ENCODE results near the gene LTK.
A peak's percentile ranks its signal among the peaks of the same experiment; 100 is the strongest.

Gene LTK

DNA sequence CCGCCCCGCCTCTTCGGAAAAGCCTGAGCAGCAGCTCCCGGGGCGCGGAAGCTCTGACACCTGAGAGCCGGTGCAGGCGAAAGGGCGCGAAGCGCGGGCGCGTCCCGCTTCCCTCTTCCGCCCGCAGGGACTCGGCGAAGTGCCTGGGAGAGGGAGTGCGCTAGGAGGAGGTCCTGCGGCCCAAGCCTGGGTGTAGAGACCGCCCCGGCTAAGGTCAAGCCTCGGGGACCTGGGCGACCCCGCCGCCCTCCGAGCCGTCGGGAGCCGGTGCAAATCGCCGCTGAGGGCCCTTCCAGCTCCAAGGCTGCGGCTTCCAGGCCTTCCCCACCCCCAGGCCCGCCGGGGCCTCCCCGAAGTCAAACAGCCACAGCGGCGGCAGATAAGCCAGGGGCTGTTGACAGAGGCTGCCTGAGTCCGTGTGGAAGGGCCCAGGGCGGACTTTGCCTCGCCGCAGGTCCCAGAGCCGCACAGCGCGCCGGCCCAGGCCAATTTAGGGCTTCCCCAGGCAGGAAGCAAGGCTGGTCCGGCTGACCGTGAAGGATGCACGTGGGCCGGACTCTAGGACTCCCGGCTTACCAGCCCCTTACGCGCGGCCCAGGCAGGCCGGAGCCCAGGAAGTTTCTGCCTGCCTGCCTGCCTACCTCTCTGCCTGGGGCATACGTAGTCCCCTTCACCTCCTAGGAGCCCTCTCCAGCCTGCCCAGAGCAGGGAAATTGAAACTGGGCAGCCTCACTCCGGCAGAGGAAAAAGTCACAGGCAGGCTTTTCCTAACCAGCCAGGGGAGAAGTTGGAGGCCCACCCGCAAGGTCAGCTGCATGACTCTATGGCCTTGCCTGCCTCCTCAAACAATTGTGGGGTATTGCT, 17.7 kb downstream of the LTK start:
- no peak for DNase-seq

DNA sequence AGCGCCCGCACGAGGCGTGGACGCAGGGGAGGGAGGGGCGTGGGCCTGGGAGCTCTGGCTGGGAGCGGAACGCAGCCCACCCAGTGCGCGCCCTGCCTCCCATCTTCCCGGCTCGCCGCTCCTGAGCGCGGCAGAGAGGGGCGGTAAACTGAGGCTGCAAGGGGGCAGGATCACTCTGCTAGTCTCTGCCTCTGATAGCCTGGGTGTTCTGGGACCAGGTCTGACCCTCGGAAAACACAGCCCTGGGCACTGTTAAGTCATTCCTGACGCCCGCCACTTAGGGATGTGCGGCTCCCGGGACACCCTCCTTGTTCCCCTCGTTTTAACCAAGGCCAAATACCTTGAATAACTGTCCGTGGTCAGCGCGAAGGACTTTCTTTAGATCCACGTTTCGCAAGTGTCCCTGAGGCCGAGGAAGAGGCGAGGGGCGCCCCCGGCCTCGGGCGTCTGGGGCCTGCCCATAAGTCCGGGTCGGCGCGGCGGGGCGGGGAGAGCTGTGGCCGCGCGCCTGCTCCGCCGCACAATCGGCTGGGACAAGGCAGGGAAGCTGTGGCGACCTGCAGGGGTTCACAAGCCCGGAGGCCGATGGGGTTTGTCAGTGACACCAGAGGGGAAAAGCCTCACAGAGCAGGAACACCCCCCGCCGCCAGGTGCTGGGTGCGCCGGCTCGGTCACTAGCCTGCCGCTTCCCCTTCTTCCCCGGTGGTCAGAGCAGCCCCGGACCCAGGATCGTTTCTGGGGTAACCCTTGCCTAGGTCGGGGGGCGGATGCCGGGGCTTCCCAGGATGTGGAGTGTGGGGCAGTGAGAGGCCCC, 18.5 kb downstream of the LTK start:
- no peak for DNase-seq

DNA sequence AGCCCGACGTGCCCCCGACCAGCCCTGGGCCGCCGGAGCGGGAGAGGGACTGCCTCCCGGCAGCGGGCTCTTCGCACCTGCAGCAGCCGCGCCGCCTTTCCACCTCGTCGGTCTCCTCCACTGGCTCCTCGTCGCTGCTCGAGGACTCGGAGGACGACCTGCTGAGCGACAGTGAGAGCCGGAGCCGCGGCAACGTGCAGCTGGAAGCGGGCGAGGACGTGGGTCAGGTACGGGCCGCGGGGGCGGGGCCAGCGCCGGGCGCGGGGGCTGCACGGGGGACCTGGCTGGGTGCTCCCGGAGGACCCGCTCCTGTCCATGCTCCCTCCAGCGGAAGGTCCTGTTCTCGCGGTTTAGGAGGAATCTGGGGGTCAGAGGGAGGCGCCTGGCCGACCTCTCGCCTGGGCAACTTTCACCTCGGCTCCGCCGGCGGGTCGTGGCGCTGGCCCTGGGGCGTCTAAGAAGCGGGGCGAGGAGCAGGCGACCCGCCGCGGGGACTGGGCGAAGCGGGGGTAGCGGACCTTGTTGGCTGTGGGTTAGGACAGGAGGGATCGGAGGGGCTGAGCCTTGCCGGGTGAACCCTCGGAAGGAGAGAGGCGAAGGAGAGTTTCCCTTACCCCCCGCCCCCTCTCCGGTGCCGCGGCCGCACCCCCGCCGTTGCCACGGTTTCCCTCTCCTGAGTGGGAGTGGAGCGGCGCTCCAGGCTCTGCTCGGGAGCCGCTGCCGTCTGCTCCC, 19.3 kb downstream of the LTK start:
- DNase-seq, result no peak

DNA sequence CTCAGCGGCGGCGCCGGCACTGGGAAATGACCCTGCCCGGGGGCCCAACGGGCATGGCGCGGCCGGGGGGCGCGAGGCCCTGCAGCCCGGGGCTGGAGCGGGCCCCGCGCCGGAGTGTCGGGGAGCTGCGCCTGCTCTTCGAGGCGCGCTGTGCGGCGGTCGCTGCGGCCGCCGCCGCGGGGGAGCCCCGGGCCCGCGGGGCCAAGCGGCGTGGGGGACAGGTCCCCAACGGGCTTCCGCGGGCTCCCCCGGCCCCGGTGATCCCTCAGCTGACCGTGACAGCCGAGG, 19.8 kb downstream of the LTK start:
- DNase-seq, result no peak

DNA sequence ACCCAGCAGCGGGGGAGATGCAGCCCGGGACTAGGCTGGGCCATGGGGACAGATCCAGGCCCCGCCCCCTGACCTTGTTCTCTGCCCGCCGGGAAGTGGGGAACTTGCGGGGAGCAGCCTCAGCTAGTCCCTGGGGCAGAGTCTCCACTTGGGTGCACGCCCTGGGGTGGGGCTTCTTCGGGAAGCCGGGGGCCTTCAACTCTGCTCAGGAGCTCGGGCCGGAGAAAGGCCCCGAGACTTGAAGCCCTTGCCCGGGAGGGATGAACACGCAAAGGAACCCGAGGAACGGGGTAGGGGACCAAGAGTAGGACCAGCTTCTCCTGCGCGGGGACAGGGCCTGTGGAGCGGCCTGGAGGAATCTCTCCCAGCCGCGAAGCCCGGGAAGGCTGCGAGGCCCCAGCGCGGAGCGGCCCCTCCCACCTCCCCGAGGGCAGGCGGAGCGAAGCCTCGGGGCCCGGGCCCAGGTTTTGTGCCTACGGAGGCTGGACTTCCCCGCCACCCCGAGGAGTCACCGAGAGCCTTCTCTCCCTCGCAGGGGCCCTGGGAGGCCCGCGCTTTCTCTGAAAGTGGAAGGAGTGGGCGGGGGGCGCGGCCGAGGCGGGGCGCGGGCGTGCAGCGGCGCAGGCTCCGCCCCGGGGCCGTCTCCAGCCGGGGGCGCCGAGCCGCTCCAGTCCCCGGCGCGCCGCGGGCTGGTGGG, 20.3 kb downstream of the LTK start, which contains the start of gene ITPKA:
ITPKA (plus strand) TSS at position 670 of the 697 bp plus-strand sequence. CDS start 54 bp downstream, outside the sequence.
- DNase-seq, result peak; percentile 47

DNA sequence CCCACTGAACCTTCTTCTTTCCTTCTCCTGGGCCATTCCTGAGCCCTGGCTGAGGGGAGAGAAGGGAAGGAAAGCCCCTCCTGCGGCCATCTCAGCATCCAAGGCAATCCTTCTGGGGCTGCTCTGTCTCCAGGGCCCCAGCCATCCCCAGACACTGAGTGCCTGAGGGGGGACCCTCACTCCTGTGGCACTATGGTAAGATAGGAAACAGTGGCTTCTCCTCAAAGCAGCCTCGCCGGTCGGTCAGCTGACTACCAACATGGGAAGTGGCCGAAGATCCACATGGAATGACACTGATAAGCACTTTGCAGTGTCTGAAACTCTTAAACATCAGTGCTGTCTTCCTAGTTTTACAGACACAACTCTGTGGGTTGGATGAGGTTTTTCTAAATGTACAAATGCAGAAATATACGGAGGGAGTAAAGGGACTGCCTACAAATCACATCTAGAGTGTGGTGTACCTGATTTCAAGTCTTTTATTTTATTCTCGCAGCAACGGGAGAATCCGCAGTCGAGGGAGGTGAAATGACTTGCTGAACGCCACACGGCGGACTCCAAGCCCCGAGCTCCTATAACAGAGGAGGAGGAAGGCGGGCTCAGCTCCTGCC, 20.9 kb downstream of the LTK start:
- no peak for DNase-seq

DNA sequence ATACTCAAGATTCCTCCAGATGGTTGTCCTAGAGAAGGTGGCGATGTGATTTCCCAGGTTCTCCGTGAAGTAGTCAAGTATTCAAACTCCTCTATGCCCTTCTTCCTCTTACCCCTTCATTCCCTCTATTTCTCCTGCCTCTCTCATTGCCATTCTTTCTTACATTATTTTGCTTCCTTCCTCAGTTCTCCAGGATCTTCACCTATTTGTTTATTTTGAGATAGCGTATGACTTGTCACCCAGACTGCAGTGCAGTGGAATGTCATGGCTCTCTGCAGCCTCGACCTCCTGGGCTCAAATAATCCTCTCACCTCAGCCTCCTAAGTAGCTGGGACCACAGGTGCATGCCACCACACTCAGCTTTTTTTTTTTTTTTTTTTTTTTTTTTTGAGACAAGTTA, 21.7 kb downstream of the LTK start:
- DNase-seq, result no peak

DNA sequence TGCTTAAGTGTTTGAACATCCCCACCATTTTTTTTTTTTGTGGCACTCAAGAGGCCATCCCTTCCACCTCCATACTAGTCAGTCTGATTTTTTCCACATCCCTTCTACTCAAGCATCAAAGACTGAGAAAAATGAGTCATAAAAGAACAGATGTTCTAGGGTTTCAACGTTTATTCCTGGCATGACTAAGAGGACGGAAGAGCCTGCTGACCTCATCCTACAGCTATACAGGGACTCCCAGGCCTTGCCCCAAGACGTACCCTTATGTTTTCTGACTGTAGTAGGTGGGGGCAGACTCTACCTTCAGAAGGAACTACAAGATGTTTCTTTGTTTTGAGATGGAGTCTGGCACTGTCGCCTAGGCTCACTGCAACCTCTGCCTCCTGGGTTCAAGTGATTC, 23.3 kb downstream of the LTK start:
- DNase-seq, result no peak

DNA sequence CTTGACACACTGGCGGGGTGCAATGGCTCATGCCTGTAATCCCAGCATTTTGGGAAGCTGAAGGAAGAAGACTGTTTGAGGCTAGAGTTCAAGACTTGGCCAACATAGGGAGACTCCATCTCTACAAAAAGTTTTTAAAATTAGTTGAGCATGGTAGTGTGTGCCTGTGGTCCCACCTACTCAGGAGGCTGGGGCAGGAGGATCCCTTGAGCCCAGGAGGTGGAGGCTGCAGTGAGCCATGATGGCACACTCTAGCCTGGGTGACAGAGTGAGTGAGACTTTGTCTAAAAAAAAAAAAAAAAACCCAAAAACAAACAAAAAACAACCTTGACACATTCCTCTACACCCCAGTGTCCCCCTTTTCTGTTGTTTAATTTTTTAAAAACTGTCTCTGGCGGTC, 24.0 kb downstream of the LTK start:
- no peak for DNase-seq

DNA sequence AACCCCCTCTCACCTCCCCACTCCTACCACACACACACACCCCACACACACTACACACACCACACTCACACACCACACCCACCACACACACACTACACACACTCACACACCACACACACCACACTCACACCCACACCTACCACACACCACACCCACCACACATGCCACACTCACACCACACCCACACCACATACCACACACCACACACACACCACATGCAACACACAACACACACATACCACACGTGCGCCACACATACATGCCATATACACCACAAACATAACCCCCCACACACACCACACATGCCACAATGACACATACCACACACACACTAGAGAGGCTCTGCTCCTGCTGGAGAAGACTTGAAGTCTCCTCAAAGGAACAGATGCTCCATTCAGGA, 25.8 kb downstream of the LTK start:
- DNase-seq, result no peak

DNA sequence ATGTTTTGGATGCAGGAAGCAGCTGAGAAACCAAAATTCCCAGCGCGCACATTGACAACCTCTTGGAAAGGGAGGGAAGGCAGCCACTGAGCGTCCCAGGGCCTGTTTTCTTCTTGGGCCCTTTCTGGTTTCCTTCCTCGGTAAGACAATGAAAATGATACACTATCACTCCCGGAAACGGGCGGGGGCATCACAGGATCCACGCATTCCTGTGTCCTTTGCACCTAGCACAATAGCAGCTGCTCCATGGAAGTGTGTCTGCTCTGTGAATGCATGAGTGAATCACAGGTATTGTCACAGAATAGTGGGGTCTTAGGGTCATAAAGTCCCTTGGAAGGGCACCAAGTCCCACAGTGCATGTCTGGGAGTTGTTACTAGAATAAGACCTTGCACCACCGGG, 26.2 kb downstream of the LTK start:
- DNase-seq, result no peak

DNA sequence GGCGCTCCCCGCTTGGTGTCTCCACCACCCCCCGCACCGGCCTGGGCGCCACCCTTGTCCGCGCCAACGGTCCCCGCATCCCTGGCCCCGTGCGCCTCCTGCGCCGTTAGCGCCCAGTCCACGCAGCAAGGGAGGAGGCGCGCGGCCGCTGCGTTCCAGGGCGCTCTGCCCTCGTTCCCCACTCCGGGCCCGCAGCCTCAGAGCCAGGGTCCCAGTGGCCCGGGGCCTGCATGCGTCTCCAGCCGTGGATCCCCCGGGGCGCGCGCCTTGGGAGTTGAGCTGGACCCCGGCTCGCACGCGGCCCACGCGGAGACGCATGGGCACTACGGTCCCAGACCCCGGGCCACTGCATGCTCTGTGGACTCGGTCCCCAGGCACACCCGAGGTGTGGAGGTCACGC, 27.3 kb downstream of the LTK start:
- DNase-seq, result no peak

DNA sequence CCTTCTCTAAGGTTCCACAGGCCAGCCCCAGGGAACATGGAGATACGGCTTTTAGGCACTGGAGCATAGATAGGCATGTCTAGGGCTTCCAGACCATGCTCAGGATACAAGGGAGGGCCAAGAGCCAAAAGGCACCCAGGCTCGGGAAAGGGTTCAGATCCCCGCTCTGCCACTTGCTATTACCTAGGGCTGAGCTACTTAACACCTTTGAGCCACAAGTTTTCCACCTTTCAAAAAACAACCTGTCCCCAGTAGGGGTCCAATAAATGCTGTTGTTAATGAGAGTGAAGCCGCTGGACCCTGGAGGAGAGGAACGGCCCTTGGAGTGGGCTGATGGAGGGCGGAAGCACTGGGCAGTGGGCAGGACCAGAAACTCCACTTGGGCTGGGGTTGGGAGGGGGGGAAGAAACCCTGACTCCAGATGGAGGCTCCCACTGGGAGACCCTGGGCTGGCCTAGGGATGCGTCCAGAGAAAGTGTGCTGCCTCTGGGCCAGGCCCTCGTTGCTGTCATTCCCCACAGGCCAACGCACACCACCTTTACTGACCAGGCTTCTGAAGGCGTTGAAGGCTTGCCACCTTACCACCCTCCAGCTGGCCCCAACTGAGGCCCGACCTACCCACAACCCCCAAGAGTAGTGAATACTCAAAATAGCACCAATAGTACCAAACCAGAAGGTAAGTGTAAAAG, 28.5 kb downstream of the LTK start:
- DNase-seq, result no peak

DNA sequence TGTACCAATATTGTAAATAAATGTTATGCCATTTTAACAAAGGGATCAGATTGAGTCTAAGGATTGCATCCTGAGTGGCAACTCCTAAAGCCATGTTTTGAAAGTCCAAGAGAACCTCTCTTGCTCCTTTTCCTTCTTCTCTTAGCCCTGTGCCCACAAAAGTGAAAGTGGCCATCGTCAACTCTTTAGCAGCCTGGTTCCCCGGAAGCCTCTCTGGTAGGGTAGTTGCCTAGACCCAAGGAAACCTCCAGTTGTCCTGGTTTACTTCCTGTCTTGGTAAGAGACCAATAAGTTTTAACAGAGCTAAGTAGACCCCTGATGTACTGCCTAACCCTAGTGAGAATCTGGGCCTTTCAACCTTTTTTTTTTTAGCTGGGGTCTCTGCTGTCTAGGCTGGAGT, 30.1 kb downstream of the LTK start:
- no peak for DNase-seq

DNA sequence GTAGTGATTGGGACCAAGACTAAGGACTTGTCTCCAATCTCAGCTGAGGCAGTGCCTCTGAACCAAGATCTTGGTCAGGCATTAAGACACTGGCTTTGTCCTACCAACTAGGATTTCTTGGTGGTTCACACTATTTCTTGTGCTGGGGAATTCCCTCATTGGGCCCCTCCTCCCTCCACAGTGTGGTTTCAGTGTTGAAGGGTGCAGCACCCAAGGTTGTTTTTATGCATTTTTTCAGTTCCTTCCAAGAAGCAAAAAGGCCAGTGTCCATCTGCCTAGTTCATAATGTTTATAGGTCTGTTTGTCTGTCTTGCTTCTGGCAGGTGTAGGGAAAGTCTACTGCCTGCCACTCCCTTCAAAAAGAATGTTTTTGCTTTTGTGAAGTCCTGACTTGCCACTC, 30.5 kb downstream of the LTK start:
- DNase-seq, result no peak

DNA sequence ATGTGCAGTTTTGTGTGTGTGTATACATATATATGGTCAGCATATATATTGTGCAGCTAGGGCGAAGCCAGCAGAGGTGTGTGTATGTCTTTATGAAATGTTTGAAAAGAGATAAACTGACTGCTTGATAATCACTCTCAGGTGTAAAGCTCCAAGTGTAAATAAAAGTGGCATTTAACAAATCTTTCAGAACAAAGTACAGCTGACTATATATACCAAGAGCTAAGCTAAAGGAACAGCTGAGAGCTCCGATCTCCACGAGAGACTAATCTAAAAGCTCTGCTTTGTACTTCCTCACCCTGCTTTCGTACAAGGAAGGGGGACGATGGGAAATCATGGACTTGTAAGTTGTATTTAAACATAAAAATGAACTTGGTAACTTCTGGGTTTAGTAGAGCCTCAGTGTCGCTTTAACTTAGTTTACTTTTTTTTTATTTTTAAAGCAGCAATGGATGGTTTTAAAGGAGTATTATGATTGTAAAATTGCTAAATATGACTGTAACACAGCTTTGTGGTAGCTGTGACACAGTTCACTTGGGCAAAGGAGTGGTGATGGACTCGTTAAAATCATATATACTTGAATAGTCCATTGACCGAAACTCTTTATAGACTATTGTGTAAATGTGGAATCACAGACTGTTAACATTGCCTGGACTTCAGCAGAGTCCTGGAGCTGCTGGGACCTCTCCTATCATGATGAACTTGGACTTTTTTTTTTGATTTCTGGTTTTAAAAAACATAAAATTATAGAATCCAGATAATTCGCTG, 31.3 kb downstream of the LTK start:
- no peak for DNase-seq

DNA sequence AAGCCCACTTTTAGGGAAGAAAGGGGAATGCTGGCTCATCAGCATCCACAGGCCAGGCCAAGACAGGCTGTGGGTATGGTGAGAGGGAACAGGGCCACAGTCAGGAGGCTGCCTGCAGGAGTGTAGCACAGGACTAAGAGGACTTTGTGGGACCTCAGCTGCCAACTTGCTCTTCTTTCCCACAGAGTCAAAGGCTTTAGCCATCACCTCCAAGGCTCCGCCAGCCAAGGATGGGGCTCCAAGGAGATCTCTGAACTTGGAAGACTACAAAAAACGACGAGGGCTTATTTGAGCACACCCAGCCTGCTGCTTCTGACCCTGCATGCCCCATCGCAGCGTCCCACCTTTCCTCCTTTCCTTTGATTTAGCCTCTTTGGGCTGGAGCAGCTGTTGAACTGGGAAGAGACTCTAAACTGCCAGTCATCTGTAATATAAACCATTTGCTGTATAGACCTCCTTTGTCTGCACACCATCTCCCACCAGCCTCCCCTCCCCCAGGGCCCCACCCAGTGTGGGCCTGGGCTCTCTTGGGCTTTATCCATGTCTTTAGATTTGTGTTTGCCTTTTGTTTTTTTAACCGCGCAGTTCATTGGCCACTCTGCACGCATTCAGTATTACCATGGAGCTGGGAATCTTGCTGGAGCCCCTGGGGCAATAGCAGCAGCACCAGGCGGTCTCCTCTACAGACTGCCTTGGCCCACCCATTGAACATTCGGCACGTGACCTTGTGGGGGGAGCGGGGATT, 33.1 kb downstream of the LTK start:
- DNase-seq, result no peak

DNA sequence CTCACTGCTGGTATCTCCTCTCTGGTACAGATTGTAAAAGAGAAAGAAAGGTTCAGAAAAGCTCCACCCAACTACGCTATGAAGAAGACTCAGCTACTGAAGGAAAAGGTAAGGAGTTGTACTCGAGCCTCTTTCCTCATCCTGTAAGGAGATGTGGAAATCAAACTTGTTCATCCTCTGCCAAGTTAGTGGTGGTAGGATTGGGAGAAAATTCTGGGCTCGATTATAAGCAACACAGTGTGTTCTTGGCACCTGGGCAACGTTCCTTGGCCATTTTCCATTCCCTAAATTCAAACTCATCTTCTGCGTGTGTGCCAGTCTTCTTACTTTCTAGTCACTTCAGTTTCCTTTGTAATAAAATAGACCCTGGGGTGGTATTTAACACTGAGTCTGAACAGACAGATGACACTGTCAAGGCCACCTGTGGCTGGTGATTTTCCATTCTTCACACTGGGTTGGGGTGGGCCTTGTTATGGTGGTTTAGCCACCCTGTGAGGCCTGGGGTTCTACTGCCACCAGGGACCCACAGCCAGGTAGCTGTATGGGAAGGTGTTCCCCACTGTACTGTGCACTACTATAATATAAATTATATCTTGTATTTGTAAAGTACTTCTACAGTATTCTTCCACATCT, 37.1 kb downstream of the LTK start:
- DNase-seq, result no peak

DNA sequence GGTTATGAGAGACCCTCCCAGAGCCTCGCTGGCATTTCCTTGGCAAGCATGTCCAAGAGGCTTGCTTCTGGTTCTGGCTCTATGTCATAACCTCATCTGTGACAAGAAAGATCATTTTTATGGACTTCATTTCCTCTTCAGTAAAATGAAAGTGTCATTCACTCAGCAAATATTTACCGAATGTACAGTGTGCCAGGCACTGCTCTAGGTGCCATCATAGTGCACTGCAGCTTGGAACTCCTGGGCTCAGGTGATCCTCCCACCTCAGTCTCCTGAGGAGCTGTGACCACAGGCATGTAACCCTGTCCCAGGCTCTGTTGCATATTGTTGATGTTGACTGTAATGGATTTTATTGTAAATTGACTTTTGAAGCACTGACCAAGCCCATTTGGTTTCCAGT, 38.7 kb downstream of the LTK start:
- DNase-seq, result no peak

DNA sequence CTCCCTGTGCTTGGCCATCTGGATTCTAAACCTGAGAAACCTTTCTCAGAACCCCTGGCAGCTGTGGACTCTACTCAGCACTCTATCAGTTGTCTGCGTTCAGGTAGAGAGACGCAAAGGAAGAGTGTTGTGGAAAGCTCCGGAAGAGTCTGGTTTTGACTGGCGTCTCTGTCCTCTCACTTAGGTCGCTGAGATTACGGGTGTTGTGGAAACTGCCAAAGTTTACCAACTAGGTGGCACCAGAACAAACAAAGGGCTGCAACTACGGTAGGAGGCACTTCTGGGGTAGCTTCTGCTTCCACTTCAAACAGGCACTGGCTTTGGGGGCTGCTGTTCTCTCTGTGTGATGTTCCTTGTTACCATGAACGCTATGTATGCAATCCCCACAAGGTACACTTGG, 39.2 kb downstream of the LTK start:
- DNase-seq, result no peak

Data from midbrain (tissue), 1 donor.